NCI-H1930 (cell line): Measurements from ENCODE around the gene HSPA12A.

Experiments
- DNase-seq, 2 experiments: peaks; one replicate each; lab custom pipeline; 2025; lab: John Stamatoyannopoulos, UW

Gene HSPA12A

GRCh38 chr10:116742367-116743265 lies at the start of gene HSPA12A:
Gene HSPA12A (minus strand): TSS chr10:116742566. CDS start chr10:116742469, 97 bp downstream.
- peak in 1 of 2 experiments; percentile 59 for DNase-seq

GRCh38 chr10:116791241-116791640 lies 48.9 kb upstream of the HSPA12A start:
- no peak for DNase-seq

GRCh38 chr10:116787893-116788665 lies 45.7 kb upstream of the HSPA12A start:
- peak; percentile 27 to 49 for DNase-seq

- no peak for DNase-seq
Observed at GRCh38 chr10:116787053-116787659, 44.8 kb upstream of the HSPA12A start.

- no peak for DNase-seq
Observed at GRCh38 chr10:116785867-116786266, 43.5 kb upstream of the HSPA12A start.

- DNase-seq, result no peak
Observed at GRCh38 chr10:116785282-116785681, 42.9 kb upstream of the HSPA12A start.

- no peak for DNase-seq
Observed at GRCh38 chr10:116784651-116785050, 42.3 kb upstream of the HSPA12A start.

- no peak for DNase-seq
Observed at GRCh38 chr10:116784035-116784434, 41.7 kb upstream of the HSPA12A start.

- no peak for DNase-seq
Observed at GRCh38 chr10:116783011-116783655, 40.8 kb upstream of the HSPA12A start.

- DNase-seq, result no peak
Observed at GRCh38 chr10:116781370-116781884, 39.1 kb upstream of the HSPA12A start.

GRCh38 chr10:116780691-116781205 lies 38.4 kb upstream of the HSPA12A start:
- no peak for DNase-seq

- no peak for DNase-seq
Observed at GRCh38 chr10:116779076-116779687, 36.8 kb upstream of the HSPA12A start.

- no peak for DNase-seq
Observed at GRCh38 chr10:116777006-116777405, 34.6 kb upstream of the HSPA12A start.

GRCh38 chr10:116775488-116776400 lies 33.4 kb upstream of the HSPA12A start:
- no peak for DNase-seq

- no peak for DNase-seq
Observed at GRCh38 chr10:116774728-116775151, 32.4 kb upstream of the HSPA12A start.

- DNase-seq, result no peak
Observed at GRCh38 chr10:116772909-116773705, 30.7 kb upstream of the HSPA12A start.

- no peak for DNase-seq
Observed at GRCh38 chr10:116771959-116772585, 29.7 kb upstream of the HSPA12A start.

- DNase-seq, result no peak
Observed at GRCh38 chr10:116771101-116771958, 29.0 kb upstream of the HSPA12A start.
